GM15510 (cell line): ENCODE results near the gene POC1B.

ENCODE experiments used
- POLR2A ChIP-seq: IDR thresholded peaks from 3 replicates; pipeline ENCODE4 v1.6.1; 2011; ENCODE audit warnings: borderline replicate concordance; ENCODE audit not compliant: insufficient read length; ENCODE audit errors: extremely low read depth

POC1B gene

GRCh38 chr12:89525824-89526770 is at the start of gene POC1B:
TSS of gene POC1B (minus strand) at chr12:89526047. CDS start at chr12:89525895, 152 bp downstream.
- peak; percentile 36 for TF ChIP-seq POLR2A

GRCh38 chr12:89575374-89575773 is 49.5 kb upstream of the POC1B start:
- no peak for TF ChIP-seq POLR2A

GRCh38 chr12:89574736-89575208 is 48.9 kb upstream of the POC1B start:
- no peak for TF ChIP-seq POLR2A

GRCh38 chr12:89573051-89573810 is 47.4 kb upstream of the POC1B start:
- TF ChIP-seq POLR2A = no peak

- no peak for TF ChIP-seq POLR2A
Measured at GRCh38 chr12:89571491-89572195, 45.8 kb upstream of the POC1B start.

GRCh38 chr12:89568484-89568883 is 42.6 kb upstream of the POC1B start:
- TF ChIP-seq POLR2A = no peak

GRCh38 chr12:89567691-89568239 is 41.9 kb upstream of the POC1B start:
- TF ChIP-seq POLR2A = no peak

- TF ChIP-seq POLR2A = no peak
Measured at GRCh38 chr12:89566615-89567014, 40.8 kb upstream of the POC1B start.

GRCh38 chr12:89565002-89565401 is 39.2 kb upstream of the POC1B start:
- no peak for TF ChIP-seq POLR2A

- no peak for TF ChIP-seq POLR2A
Measured at GRCh38 chr12:89559753-89560152, 33.9 kb upstream of the POC1B start.

- TF ChIP-seq POLR2A = no peak
Measured at GRCh38 chr12:89556976-89557375, 31.1 kb upstream of the POC1B start.

GRCh38 chr12:89552376-89552775 is 26.5 kb upstream of the POC1B start:
- TF ChIP-seq POLR2A = no peak

- no peak for TF ChIP-seq POLR2A
Measured at GRCh38 chr12:89551747-89552146, 25.9 kb upstream of the POC1B start.

- TF ChIP-seq POLR2A = no peak
Measured at GRCh38 chr12:89547101-89547500, 21.3 kb upstream of the POC1B start.
